ENCODE results near the gene GSC2.

GSC2 gene

GRCh38 chr22:19128946-19129727 lies 21.0 kb downstream of the GSC2 start:
- DNase-seq (ENCODE audit: low spot score), result no peak
- TF ChIP-seq CTCF (IDR thresholded peaks at IDR 0.05; ENCODE audit: borderline replicate concordance, control extremely low read depth, extremely low read depth, insufficient read depth, missing control alignments), result no peak
- in situ Hi-C loops (cut with MboI; ENCODE audit: low sequenced_read_pairs, unreplicated experiment), result no loop called here

GRCh38 chr22:19128009-19128401 lies 22.1 kb downstream of the GSC2 start:
- in situ Hi-C loops (cut with MboI; ENCODE audit: low sequenced_read_pairs, unreplicated experiment), result no loop called here
- no peak for DNase-seq (ENCODE audit: low spot score)

GRCh38 chr22:19127329-19128008 lies 22.6 kb downstream of the GSC2 start:
- DNase-seq (ENCODE audit: low spot score), result no peak
- no peak for TF ChIP-seq CTCF (IDR thresholded peaks at IDR 0.05; ENCODE audit: borderline replicate concordance, control extremely low read depth, extremely low read depth, insufficient read depth, missing control alignments)
- in situ Hi-C loops (cut with MboI; ENCODE audit: low sequenced_read_pairs, unreplicated experiment), result no loop called here

More at GRCh38 chr22:19128009-19128401, 22.1 kb downstream of the GSC2 start:
- TF ChIP-seq CTCF (IDR thresholded peaks at IDR 0.05; ENCODE audit: borderline replicate concordance, control extremely low read depth, extremely low read depth, insufficient read depth, missing control alignments), result no peak

- in situ Hi-C loops (cut with MboI; ENCODE audit: low sequenced_read_pairs, unreplicated experiment), result no loop called here
- no peak for TF ChIP-seq CTCF (IDR thresholded peaks at IDR 0.05; ENCODE audit: borderline replicate concordance, control extremely low read depth, extremely low read depth, insufficient read depth, missing control alignments)
Measured at GRCh38 chr22:19126309-19127273, 23.5 kb downstream of the GSC2 start.

GRCh38 chr22:19125474-19126308 lies 24.4 kb downstream of the GSC2 start:
- TF ChIP-seq CTCF (IDR thresholded peaks at IDR 0.05; ENCODE audit: borderline replicate concordance, control extremely low read depth, extremely low read depth, insufficient read depth, missing control alignments), result no peak
- in situ Hi-C loops (cut with MboI; ENCODE audit: low sequenced_read_pairs, unreplicated experiment), result no loop called here
- DNase-seq (ENCODE audit: low spot score), result no peak

More at GRCh38 chr22:19126309-19127273, 23.5 kb downstream of the GSC2 start:
- DNase-seq (ENCODE audit: low spot score), result no peak
